GM21423 (cell line): ENCODE measurements around the gene OSBP2.

Experiments
- ATAC-seq: cut with Tn5 transposase; IDR thresholded peaks from one replicate; pipeline ENCODE4 v1.9.1; 2021; ENCODE audit warnings: mild to moderate bottlenecking, moderate library complexity; ENCODE audit not compliant: unreplicated experiment

The OSBP2 gene

GRCh38 chr22:30890686-30891442 is 196.2 kb downstream of the OSBP2 start:
- ATAC-seq: no peak

GRCh38 chr22:30891443-30891755 is 196.7 kb downstream of the OSBP2 start:
- no peak for ATAC-seq

GRCh38 chr22:30891781-30892180 is 197.1 kb downstream of the OSBP2 start:
- no peak for ATAC-seq

- ATAC-seq: no peak
Observed at GRCh38 chr22:30892286-30892685, 197.6 kb downstream of the OSBP2 start.

GRCh38 chr22:30892731-30893221 is 198.1 kb downstream of the OSBP2 start:
- no peak for ATAC-seq

GRCh38 chr22:30893434-30894370 is 199.0 kb downstream of the OSBP2 start:
- no peak for ATAC-seq

- ATAC-seq: no peak
Observed at GRCh38 chr22:30894371-30894740, 199.7 kb downstream of the OSBP2 start.

- ATAC-seq: no peak
Observed at GRCh38 chr22:30902496-30903357, 208.1 kb downstream of the OSBP2 start.

- ATAC-seq: no peak
Observed at GRCh38 chr22:30903876-30904460, 209.3 kb downstream of the OSBP2 start.

GRCh38 chr22:30905696-30906341 is 211.1 kb downstream of the OSBP2 start:
- no peak for ATAC-seq

- ATAC-seq: no peak
Observed at GRCh38 chr22:30906411-30906810, 211.7 kb downstream of the OSBP2 start.

GRCh38 chr22:30906946-30907345 is 212.3 kb downstream of the OSBP2 start:
- no peak for ATAC-seq

- no peak for ATAC-seq
Observed at GRCh38 chr22:30908051-30908461, 213.4 kb downstream of the OSBP2 start.

- no peak for ATAC-seq
Observed at GRCh38 chr22:30909306-30909705, 214.6 kb downstream of the OSBP2 start.

- ATAC-seq: no peak
Observed at GRCh38 chr22:30910358-30910757, 215.7 kb downstream of the OSBP2 start.

- ATAC-seq: no peak
Observed at GRCh38 chr22:30918761-30919160, 224.1 kb downstream of the OSBP2 start.

- no peak for ATAC-seq
Observed at GRCh38 chr22:30919973-30920372, 225.3 kb downstream of the OSBP2 start.

- no peak for ATAC-seq
Observed at GRCh38 chr22:30920407-30920806, 225.7 kb downstream of the OSBP2 start.

- no peak for ATAC-seq
Observed at GRCh38 chr22:30921108-30921507, 226.4 kb downstream of the OSBP2 start.

GRCh38 chr22:30922151-30922611 is 227.5 kb downstream of the OSBP2 start:
- no peak for ATAC-seq
